Central memory CD4-positive, alpha-beta T cell (primary cell): ENCODE data around the gene ERAL1.
"Not testable (repeated sequence)": the region's sequence is repeated elsewhere in the genome, so short reads cannot be mapped to it uniquely, and the experiment has no call there.

ENCODE experiments used
- DNase-seq: peaks from one replicate; pipeline ENCODE4 v3.0.0; 2022

Gene ERAL1

DNA sequence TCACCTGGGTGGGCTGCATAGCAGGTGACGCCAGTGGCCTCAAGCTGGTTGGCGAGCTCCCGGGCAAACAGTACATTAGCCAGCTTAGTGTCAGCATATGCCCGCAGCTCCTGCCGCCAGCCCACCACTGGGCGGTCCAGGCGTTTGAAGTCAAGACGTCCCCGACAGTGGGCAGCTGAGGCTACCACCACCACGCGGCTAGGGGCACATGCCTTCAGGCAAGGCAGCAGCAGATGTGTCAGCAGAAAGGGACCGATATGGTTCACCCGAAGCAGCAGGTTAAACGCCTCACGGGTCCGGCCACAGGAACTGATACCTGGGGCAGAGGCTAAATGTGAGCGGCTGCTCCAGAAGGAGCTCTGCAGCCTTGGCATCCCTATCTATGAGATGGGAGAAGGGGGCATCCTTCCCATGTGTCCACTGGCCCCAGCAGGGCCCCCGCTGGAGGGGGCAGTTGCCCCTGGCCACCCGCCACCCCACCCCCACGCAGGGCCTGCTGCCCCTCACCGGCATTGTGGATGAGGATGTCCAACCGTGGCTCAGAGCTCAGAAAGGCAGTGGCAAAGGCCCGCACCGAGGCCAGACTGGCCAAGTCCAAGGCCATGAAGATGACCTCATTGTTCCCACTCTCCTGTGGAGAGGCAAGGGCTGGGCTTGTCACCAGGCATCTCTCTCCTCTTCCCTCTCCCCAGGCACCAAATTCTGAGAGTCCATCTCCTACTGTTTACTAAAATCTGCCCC is 46.3 kb downstream of the ERAL1 start:
- DNase-seq: no peak

DNA sequence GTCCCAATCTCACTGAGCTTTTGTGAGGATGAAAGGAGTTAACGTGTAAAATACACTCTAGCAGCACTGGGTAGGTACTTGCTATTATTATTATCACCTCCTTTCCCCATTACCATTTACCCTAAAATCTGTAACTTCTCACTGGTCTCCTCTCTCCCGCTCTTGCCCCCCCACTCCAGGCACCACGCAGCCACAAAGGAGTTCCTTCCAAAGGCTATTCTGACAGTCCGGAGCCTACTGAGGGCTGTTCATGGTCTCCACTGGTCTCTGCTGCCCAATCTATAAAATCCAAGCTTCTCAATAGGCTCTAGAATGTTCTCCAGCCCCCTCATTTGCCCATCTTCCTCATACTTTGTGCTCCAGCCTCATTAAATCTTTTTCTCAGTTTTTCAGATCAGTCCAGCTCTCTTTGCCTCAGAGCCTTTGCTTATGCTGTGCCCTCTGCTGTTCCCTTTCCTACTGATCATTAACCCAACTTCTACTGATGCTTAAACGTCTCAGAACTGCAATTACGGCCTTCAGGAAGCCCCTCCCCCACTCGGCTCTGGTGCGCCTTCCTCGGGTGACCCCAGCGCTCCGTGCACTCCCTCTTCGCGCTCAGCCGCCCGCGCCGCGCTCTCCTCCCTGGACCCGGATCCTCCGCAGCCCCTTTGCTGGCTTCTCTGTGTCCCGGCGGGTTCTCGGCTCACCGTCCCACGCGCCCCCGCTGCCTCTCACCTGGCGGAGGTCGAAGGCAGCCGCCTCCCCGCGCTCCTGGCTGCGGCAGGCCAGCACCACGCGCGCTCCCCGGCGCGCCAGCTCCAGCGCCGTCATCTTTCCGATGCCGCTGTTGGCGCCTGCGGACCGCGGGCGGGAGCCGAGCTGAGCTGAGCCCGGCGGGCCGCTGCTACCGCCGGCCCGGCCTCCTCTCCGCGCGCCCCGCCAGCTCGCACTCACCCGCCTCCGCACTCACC is 47.3 kb downstream of the ERAL1 start:
- DNase-seq: no peak

DNA sequence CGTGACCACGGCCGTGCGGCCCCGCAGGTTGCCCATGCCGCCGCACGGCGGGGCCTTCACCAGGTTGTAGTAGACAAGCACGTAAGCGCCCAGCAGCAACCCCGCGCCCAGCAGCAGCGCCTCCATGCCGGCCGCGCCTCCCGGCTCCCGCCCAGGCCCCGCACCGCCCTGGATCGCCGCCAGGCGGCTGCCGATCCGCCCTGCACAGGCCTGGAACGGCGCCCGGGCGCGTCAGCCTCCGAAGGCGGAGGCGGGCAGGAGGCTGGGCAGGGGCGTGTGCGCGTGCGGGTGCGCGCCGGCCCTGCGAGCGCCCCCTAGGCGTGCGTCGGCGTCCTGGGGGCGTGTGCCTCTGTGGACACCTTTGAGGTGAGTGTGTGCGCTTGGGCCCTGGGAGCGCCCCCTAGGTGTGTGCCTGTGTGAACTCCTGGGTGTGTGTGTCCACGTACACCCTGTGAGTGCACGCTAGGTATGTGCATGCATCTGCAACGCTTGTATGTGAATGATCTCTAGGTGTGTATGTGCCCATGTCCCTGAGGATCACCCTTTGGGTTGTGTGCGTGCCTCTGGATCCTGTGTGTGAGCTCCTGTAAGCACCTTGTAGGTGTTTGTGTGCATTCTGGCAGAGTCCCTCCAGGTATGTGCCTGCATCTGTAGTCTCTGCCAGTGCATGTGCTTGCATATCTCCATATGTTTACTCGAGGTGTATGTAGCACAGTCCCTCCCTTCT is 48.2 kb downstream of the ERAL1 start, which contains the start of gene DHRS13:
Gene DHRS13 (minus strand): TSS at position 261 of the 727 bp plus-strand sequence. CDS start 135 bp downstream, at position 126.
- peak; percentile 96 for DNase-seq

DNA sequence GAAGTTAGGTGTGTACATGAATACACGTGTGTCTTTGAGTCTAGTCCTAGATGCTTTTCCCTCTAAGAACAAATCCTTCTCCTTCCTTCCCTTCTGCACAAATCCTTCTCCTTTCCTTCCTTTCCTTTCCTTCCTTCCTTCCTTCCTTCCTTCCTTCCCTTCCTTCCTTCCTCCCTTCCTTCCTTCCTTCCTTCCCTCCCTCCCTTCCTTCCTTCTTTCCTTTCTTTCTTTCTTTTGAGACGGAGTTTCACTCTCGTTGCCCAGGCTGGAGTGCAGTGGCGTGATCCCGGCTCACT is 48.7 kb downstream of the ERAL1 start:
- DNase-seq: not testable (repeated sequence)

DNA sequence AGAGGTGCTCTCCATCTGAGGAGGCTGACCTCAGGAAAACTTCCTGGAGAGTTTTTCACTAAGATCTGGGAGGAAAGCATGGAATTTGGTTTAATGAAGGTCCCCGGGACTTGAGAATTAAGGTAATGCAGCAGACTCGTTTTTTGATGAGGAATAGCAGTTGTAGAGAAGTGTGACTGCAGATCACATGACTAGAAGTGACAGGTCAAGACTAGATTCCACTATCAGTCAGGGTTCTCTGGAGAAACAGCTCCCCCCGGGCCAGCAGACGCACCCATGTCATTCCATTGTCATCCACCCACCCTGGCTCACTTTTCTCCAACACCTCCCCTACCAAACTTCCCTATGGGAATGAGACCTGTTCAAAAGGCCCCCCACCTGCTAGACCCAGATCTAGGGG is 50.0 kb downstream of the ERAL1 start:
- no peak for DNase-seq

DNA sequence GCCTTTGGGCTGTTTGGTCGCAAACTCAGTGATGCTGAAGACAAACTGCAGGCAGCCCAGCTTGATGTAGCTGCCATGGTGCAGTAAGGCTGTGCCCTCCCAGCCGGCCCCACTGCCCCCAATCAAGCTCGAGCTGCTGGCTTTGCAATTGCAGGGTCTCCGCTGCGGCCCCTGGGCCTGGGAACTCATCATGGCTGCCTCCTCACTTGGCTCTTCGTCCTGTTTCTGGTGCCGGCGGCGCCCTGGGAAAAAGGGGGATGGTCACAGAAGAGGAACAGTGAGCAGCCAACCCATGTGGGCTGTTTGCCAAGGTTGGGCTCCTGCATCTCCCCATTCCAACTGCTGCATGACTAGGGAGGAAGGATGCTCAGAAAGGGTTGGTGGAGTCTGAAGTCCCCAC is 51.5 kb downstream of the ERAL1 start:
- no peak for DNase-seq

DNA sequence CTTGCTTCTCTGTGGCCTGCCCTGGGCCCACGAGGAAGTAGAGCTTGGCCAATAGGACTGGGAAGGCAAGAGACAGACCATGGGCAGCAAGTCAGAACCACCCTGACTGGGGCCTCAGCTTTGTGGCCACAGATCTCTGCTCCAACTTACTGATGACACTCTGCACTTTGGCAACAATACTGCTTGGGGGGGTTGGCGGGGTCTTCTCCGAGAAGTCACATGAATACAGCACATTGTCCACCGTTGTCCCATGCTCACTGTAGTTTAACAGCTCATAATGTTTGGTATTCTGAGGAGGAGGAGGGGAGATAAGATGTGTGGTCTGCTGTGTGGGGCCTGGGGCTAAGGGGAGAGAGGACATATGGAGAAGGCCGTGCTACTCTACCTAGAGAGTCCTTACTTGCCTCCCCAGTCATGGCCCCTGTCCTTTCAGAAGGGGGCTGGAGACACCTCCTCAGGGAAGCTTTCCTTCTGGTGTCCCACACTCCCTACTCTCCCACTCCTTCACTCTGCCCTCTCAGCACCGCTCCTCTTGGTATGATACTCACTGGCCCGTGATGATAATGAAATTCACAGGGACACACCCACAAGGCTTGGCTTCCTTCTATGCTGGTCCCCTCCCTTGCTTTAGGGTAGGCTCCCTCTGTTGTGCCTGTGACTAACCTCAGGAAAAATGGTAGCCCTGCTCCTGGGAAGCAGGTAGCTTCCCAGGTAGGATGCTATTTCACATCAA is 52.1 kb downstream of the ERAL1 start:
- DNase-seq: no peak

DNA sequence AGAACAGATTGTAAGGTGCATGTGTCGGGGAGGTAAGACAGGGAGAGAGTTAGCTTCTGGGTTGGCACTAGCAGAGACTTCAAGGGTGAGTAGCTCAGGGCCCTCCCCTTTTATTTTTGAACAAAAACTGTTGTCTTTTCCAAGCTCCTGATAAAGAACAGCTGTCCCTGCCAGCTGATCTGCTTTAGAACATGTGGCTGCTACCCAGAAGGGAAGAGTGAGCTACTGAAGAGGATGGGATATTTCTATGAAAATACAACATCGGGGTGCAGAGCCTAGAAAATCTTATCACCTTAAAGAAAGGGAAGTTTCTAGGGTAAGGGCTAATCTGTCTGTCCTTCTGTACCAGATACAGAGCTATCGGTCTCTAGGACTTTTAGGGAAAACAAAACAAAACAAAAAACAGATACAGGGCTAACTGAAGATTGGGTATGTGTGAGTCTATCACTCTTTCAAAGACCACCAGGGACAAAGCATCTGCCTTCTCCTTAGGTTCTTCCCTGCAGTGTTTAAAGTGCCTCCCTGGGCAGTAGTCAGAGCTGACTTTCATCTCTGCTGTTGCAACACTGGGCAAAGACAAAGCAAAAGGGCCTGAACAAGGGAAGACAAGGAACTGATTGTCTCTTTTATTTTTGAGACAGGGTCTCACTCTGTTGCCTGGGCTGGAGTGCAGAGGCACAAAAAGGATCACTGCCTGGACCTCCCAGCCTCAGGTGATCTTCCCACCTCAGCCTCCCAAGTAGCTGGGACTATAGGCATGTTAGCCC is 53.1 kb downstream of the ERAL1 start:
- DNase-seq: no peak

DNA sequence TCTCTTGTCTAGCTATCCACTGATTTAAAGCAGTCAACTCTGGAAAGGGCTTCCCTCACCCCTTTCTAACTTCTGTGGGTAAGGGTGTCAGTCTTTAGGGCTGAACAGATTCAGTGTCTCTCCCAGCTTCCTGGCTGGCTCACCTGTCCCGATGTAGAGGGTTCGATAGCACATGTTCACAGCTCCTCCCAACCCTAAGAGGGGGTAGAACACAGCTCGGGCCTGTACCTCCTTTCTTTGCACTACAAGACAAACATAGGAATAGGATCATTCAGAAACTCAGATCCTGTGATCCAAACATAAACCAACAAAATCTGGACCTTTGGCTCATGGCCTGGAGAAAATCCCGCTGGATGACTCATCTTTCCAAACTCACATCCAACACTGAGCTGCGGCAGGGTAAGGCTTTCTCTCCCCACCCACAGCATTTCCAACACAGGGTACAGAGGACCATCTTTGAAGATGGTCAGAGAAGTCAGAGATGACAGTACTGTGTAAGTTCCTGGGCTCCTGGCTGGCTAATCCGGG is 53.9 kb downstream of the ERAL1 start:
- no peak for DNase-seq

DNA sequence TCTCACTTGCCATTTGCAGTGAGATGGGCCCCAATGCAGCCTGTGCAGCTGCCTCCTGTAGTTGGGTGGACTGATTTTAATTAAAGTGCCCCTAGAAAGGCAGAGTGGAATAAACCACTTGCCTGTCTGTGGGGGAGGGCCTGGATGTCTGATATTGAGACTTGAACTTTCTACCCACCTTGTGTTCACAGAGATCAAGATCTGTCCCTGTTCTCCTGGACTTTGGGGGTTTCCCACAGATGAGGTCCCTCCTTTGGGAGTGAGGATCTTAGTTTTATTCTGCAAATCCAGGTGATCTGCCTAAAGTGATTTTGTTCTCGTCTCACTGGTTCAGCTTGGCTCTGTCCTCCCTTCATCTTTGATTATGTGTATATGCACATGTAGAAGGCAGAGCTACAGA is 55.7 kb downstream of the ERAL1 start:
- no peak for DNase-seq
